HPDE6-E6E7 (cell line): ENCODE measurements around the gene RPTOR.

ENCODE experiments used
- DNase-seq: peaks from one replicate; pipeline ENCODE4 v3.0.0; 2011; ENCODE audit warnings: missing footprints; ENCODE audit errors: extremely low spot score

Gene RPTOR

GRCh38 chr17:80907281-80907680 is 362.6 kb downstream of the RPTOR start:
- DNase-seq, result no peak

GRCh38 chr17:80908211-80908610 is 363.6 kb downstream of the RPTOR start:
- DNase-seq, result no peak

GRCh38 chr17:80908776-80909175 is 364.1 kb downstream of the RPTOR start:
- no peak for DNase-seq

DNA sequence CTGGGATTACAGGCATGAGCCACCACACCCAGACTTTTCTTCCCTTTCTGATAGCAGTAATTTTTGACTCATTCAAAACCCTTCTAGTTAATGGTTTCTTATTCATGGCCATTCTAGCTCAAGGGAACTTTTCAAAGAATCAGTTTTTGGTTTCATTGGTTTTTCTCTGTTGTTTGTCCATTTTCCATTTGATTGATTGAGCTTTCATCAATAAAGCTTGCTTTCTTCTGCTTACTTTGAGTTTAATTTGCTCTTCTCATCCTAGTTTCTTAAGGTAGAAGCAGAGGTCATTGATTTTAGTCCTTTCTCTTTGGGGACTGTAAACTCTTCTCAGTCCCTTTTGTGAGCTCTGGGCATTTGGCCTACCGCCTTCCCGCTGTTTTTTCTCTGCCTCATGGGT is 365.0 kb downstream of the RPTOR start:
- DNase-seq, result no peak

DNA sequence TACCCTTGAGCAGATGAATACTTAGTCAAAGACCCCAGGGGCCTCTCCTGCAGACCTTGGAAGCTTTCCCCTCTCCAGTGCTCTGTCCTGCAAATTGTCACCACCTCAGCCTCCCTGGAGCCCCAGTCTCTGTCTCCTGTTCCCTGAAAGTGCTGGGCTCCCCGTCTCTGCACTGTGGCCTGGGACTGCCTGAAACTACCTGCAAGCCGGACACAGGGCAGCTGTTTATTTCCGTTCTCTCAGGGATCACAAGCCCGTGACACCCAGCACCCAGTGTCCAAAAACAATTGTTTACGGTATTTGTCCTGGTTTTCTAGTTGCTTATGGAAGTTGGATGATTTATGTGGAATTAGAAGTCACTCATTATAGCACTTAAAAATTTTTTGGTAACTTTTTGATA is 365.4 kb downstream of the RPTOR start:
- no peak for DNase-seq

GRCh38 chr17:80912476-80912875 is 367.8 kb downstream of the RPTOR start:
- no peak for DNase-seq

GRCh38 chr17:80913928-80914821 is 369.5 kb downstream of the RPTOR start:
- DNase-seq, result no peak

DNA sequence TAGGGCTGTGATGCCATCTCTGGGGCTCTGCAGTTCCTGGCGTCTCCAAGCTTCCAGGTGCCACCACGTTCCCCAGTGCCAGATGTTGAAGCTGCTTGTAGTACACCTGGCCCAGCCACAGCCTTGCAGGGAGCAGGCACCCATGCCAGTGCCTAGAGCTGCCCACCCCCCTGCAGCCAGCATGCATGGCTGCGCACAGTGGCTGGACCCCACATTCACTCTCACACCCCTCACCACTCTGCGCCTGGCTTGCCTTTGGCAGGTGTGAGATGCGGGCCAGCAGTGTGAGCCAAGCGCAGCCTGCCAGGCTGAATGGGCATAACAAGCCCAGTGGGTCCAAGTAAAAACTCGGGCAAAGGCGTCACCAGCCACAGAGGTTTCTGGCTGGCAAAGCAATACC is 371.6 kb downstream of the RPTOR start:
- DNase-seq, result no peak

- DNase-seq, result no peak
Measured at GRCh38 chr17:80917716-80918560, 373.3 kb downstream of the RPTOR start.

DNA sequence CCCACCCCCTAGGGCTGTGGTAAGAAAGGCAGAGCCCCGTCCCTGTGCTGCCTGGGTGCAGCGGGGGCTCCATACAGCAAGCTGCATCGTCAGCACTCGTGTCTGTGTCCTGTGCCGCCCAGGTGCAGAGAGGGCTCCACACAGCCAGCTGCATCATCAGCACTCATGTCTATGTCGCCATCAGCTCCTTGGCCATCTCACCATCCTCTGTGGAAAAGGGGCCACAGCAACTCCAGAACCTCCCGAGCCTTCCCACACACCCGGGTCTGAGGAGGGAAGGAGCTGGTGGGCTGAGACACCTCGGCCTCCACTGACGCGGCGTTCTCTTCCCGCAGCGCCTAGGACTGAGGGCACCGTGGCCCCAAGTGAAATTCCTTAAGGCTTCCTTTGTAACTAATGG is 374.1 kb downstream of the RPTOR start:
- no peak for DNase-seq

GRCh38 chr17:80919331-80920311 is 375.0 kb downstream of the RPTOR start:
- DNase-seq, result no peak

DNA sequence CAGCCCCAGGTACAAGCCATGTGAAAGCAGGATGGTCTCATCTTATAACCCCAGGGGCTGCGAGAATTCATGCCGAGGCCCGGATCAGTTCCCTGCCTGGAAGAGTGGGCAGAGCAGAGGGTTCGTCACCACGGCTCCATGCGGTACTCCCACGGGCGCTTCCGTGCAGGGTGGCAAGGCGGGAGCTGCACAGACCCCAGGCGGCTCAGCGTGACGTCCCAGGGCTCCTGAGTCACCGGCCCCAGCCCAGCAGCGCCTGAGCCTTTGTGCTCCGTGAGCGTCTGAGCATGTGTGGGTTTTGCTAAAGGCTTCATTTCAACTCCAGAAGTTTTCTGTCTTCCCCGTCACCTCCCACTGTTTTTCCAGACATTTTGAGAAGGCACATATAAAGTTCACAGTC is 375.8 kb downstream of the RPTOR start:
- DNase-seq, result no peak

DNA sequence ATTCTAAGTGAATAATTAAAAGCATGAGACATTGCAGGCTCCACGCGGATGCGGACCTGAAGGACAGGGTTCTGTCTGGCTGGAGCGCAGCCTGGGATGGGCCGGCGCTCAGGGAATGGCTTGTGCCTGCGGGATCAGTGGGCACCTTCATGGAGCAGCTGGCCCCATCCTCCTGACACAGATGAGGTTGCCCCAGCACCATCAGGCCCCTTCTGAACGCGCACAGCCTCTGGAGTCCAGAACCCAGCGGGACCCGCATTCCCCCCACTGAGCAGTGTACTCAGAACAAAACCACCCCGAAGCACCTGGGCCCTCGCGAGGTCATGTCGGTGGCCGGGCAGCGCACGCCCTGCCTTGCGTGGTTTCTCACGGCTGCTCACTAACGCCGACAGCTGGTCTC is 376.5 kb downstream of the RPTOR start:
- DNase-seq, result no peak

- no peak for DNase-seq
Measured at GRCh38 chr17:80921741-80922579, 377.3 kb downstream of the RPTOR start.

DNA sequence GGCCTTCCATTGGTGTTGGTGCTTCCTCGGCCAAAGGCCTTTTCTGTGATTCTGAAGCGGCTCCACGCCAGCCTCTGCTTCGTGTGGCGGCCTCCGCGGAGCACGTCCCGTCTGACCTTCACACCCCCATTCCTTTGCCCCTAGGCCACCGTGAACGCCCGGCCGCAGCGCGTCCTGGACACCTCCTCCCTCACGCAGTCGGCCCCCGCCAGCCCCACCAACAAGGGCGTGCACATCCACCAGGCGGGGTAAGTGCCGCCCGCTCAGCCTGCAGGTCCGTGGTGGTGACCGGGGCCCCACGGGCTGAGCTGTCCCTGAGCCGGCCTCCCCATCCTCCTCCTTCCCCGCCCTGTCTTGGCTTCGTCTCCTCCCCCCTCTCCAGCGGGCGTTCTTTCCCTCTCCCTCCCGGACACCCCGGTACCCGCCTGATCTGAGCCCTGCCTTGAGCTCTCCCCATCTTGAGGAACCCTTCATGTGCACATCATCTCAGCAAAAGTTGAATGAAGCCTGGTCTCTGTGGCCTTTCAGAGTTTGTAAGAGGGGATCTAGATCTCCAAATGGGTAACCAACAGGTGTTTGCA is 378.0 kb downstream of the RPTOR start:
- DNase-seq, result no peak

DNA sequence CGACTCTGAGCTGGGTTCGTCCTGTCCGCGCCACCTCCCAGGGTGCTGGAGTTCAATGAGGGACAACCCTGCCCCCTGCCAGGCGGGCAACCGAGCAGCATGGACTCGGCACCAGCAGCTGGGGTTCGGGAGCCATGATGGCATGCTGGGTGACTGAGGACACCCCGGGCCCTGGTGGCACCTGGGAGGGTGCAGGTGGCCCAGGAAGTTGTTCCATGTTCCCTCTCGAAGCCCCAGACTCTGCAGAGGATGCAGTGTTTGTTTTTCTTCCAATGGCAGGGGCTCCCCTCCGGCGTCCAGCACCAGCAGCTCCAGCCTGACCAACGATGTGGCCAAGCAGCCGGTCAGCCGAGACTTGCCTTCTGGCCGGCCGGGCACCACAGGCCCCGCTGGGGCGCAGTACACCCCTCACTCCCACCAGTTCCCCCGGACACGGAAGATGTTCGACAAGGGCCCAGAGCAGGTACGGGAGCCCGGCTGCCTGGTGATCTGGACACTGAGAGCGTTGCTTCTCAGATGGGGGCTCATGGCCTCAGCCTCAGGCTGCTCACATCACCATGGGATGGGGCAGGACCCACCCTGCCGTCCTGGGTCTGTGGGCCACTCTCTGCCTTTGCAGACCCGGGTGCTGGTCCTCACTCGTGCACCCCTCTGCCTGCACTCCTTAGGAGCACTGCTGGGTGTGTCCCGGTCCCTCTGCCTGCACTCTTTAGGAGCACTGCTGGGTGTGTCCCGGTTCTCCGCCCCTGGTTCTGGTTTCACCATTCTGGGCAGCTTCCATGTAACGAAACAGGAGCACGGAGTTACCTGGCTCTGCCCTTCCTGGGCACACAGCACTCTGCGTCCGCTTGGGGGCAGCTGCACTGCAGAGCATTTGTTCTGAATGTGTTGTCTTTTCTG is 378.8 kb downstream of the RPTOR start:
- DNase-seq, result no peak

DNA sequence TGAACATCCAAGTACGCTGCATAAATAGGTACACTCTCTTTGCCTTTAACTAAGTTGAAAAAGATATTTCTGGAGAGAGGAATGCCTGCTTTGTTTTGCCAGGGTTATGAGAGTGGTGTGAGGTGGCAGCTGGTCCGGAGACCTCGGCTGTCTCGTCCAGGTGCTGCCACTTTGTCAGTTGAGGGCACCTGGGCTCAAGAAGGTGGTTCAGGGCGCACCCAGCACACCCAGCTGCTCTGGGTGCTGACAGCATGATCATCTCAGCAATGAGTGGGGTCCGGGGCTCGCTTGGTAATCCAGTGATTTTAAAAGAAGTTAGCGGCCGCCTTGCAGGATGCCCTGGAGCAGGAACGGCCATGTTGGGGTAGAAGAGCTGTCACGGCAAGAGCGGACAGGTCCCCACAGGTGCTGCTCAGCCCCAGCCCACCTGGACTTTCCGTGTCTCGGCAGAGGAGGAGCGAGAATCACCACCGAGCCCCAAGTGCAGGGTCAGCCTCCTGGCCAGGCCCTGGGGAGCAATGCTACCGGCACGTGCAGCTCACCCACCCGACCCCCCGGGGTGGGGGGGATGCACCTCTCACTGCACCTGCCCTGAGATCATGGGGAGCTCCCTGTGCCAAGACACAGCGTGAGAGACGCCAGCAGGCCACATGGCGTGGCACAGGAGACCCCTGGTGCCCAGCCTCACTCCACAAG is 379.6 kb downstream of the RPTOR start:
- DNase-seq, result no peak

DNA sequence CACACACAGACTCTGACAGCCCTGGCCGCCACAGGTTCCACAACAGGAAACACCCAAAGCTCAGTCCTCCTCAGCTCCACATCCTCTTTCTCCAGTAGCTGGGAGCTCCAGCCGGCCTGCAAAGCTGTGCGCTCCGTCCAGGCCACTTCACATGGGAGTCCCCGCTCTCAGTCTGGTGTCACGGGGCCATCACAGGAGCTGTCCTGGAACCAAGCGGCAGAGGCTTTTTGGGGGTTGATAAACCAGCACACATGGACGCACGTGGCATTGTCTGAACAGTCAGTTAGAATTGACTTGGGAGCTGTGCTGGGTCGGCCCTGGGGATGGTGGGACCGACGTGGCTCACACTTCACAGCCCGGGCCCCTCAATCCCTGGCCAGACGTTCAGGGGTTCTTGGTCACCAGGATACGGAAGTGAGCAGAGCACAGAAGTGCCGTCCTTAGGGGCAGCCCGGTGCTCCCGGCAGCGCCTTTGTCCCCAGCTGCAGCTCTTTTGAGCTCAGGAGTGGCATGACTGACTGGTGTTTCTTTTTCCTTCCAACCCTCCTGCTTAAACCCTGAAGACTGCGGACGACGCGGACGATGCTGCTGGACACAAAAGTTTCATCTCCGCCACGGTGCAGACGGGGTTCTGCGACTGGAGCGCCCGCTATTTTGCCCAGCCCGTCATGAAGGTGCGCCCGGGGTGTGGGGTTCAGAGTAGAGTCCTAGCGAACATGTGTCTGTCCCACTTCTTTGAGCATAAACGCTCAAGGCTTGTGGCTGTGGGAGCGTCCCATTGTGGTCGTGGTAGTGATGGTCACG is 380.4 kb downstream of the RPTOR start:
- DNase-seq, result no peak
